Adrenal gland (tissue), 12 donors: Measurements from ENCODE around the gene TSC22D2. TPM values are rescaled to one million over a fixed set of nuclear protein-coding genes. Genes with fewer than 3 reads are reported as not detected.

Experiments
- DNase-seq, 7 donors: peaks; one replicate each; pipeline ENCODE4 v3.0.0-alpha.2; 2019 to 2020
- H3K27ac ChIP-seq, 5 donors: fragments of 200-600 bp; sonication (generic) in 4 of 5; 1 replicate in 3 of 5; 2 replicates in 2 of 5; pipeline versions ENCODE4 v1.5.1 to v1.8.0; 2016 to 2020; ENCODE audit warnings: mild to moderate bottlenecking in 1 of 5
- H3K27me3 ChIP-seq: fragments of 200-600 bp; 2 replicates; pipeline ENCODE4 v1.8.0; 2021
- H3K36me3 ChIP-seq, 2 donors: fragments of 200-600 bp; replicated peaks in 1 of 2; 1 replicate in 1 of 2; 2 replicates in 1 of 2; pipeline versions ENCODE4 v1.5.1 to v1.8.0; 2018 to 2022
- H3K4me1 ChIP-seq, 2 donors: fragments of 200-600 bp; replicated peaks in 1 of 2; 1 replicate in 1 of 2; 2 replicates in 1 of 2; pipeline versions ENCODE4 v1.5.1 to v1.8.0; 2018 to 2021
- H3K4me3 ChIP-seq, 4 donors: fragments of 200-600 bp; sonication (generic) in 3 of 4; one replicate each; pipeline ENCODE4 v1.5.1; 2016 to 2018
- H3K9me3 ChIP-seq, 3 donors: fragments of 200-600 bp; sonication (generic) in 1 of 3; replicated peaks in 1 of 3; 1 replicate in 2 of 3; 2 replicates in 1 of 3; pipeline versions ENCODE4 v1.5.1 to v1.8.0; 2016 to 2021
- POLR2A ChIP-seq, 2 donors: fragments of 450-650 bp; IDR thresholded peaks; one replicate each; pipeline ENCODE4 v1.6.1; 2017; ENCODE audit warnings: antibody characterized with exemption in 2 of 2, mild to moderate bottlenecking in 2 of 2, moderate library complexity in 1 of 2
- WGBS, 4 donors: extraction: QIAGEN DNeasy Blood & Tissue Kit in 2 of 4; methylation state at CpG; one replicate each; pipeline versions ENCODE4 v1.1.5 to v1.1.7; 2013 to 2017; 5-methylcytosine and 5-hydroxymethylcytosine counted together
- intact Hi-C, 2 donors: fragments of 100-400 bp; cut with DNase I; formaldehyde crosslinking; loops; one replicate each; pipeline versions ENCODE4 v1.14.1 to v1.15.0; 2022 to 2023
- polyA plus RNA-seq, 3 donors: library from polyadenylated mRNA; stranded (reverse); fragments of 200-250 nt in 2 of 3; fragments of 350-450 nt in 1 of 3; fragmentation: Illumina TruSeq in 1 of 3; extraction: RNeasy Lipid Tissue Mini Kit (QIAGEN cat#74804) in 1 of 3; gene quantifications; one replicate each; pipeline ENCODE4 v1.2.3, GENCODE V29; 2013 to 2014
- total RNA-seq, 9 donors: library from RNA; depleted of rRNA in 4 of 9; stranded (reverse); fragments of >200 nt in 4 of 9; fragments of 120-200 nt in 1 of 9; fragmentation: NEBNext Ultra II Directional in 1 of 9; extraction: Animal tissue kit (Norgen Biotek cat#: 25700) in 1 of 9; gene quantifications; one replicate each; pipeline versions ENCODE4 v1.1.0 to v1.2.4, GENCODE V29; 2013 to 2023
- TF ChIP-seq, protein P1 (sequence below), 6 experiments: fragments of 450-650 bp in 4 of 6; fragments of 200-600 bp in 2 of 6; sonication (generic) in 1 of 6; IDR thresholded peaks; 1 replicate in 5 of 6; 2 replicates in 1 of 6; pipeline versions ENCODE4 v1.5.1 to v1.8.0; 2016 to 2021; ENCODE audit warnings: antibody characterized with exemption in 6 of 6, mild to moderate bottlenecking in 2 of 6, moderate library complexity in 1 of 6
- donor health status: healthy with polysubstance abuse.
- donor health status: Bipolar disorder and iron deficiency.
- donor health status: DM: yes; HTN: yes; CAD: no.
- donor health status: DM: no; HTN: no; CAD: no.
- donor health status: DM: no; HTN: no; CAD: no.
- donor health status: DM: yes; HTN: yes; CAD: no.

Gene TSC22D2
- total and polyA plus RNA-seq, 12 donors, result 8.3 to 22.6 (median 17.6) TPM

DNA sequence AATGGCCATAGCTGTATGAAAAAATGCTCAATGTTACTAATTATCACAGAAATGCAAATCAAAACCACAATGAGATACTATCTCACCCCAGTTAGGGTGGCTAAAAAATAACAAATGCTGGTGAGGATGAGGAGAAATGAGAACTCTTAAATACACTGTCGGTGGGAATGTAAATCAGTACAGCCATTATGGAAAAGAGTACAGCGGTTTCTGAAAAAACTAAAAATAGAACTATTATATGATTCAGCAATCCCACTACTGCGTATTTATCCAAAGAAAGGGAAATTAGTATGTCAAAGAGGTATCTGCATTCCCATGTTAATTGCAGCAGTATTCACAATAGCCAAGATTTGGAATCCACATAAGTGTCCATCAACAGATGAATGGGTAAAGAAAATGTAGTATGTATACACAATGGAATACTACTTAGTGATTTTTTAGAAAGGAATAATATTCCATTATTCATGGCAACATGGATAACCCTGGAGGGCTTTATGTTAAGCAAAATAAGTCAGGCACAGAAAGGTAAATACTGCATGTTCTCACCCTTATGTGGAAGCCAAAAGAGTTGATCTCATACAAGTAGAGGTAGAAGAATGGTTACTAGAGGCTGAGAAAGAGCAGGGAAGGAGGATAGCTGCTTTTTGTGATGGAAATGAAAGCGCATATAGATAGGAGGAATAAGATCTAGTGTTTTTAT is 103.2 kb downstream of the TSC22D2 start:
- H3K27ac ChIP-seq, result no peak overlapping the region

DNA sequence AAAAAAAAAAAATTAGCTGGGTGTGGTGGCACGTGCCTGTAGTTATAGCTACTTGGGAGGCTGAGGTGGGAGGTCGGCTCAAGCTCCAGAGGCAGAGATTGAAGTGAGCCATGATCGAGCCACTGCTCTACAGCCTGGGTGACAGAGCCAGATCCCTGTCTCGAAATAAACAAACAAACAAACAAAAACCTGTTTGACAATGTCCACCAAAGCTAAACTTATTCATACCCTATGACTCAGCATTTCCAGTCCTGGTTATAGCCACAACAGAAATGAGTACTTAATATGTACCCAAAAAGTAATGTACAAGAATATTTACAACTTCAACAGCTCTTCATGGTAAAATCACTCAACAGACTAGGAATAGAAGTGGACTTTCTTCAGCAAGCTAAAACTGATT is 107.1 kb downstream of the TSC22D2 start:
- WGBS, 4 donors, result 89 to 95% (median 93%) methylated on average over 4 of the region's 4 CpGs
- TF ChIP-seq POLR2A (IDR thresholded peaks at IDR 0.05), result no peak
- TF ChIP-seq, protein P1, sequence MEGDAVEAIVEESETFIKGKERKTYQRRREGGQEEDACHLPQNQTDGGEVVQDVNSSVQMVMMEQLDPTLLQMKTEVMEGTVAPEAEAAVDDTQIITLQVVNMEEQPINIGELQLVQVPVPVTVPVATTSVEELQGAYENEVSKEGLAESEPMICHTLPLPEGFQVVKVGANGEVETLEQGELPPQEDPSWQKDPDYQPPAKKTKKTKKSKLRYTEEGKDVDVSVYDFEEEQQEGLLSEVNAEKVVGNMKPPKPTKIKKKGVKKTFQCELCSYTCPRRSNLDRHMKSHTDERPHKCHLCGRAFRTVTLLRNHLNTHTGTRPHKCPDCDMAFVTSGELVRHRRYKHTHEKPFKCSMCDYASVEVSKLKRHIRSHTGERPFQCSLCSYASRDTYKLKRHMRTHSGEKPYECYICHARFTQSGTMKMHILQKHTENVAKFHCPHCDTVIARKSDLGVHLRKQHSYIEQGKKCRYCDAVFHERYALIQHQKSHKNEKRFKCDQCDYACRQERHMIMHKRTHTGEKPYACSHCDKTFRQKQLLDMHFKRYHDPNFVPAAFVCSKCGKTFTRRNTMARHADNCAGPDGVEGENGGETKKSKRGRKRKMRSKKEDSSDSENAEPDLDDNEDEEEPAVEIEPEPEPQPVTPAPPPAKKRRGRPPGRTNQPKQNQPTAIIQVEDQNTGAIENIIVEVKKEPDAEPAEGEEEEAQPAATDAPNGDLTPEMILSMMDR (IDR thresholded peaks at IDR 0.05), result no peak
- intact Hi-C loops, result no loop called here

More for the DNA sequence above, 103.2 kb downstream of the TSC22D2 start:
- no peak overlapping the region for H3K4me3 ChIP-seq
- no peaks in the 10 kb centered on the region for H3K9me3 ChIP-seq
- 82 to 85% (median 84%) methylated on average over 4 of the region's 4 CpGs for WGBS, 4 donors
- no peaks in the 10 kb centered on the region for H3K4me1 ChIP-seq
- TF ChIP-seq, protein P1 (IDR thresholded peaks at IDR 0.05), result no peak
- TF ChIP-seq POLR2A (IDR thresholded peaks at IDR 0.05), result no peak
- intact Hi-C loops, result no loop called here
- H3K27me3 ChIP-seq, result no peaks in the 10 kb centered on the region
- DNase-seq, result no peak
- H3K36me3 ChIP-seq, result no peaks in the 10 kb centered on the region

More for the DNA sequence above, 107.1 kb downstream of the TSC22D2 start:
- Histone ChIP-seq H3K27me3 (no peaks in the 10 kb centered on the region), H3K4me1 (no peaks in the 10 kb centered on the region), H3K27ac (no peak overlapping the region), H3K36me3 (no peaks in the 10 kb centered on the region), H3K4me3 (no peak overlapping the region), H3K9me3 (no peaks in the 10 kb centered on the region)
- no peak for DNase-seq

Other genes with a start within 250 kb of the TSC22D2 start
- 100 to 1,000 TPM in 8 of 9 donors, 10 to 100 TPM in 1; 89.2 to 580 (median 226) TPM for gene SERP1, start 138.2 kb downstream of the TSC22D2 start, total RNA-seq
- 100 to 1,000 TPM in 1 of 3 donors, 10 to 100 TPM in 2; 47.0 to 234 (median 56.9) TPM for gene SERP1, start 138.2 kb downstream of the TSC22D2 start, polyA plus RNA-seq
- gene EIF2A, start 138.5 kb downstream of the TSC22D2 start, total RNA-seq, result 100 to 1,000 TPM in 4 of 9 donors, 10 to 100 TPM in 5; 70.0 to 178 (median 75.6) TPM
- gene EIF2A, start 138.5 kb downstream of the TSC22D2 start, polyA plus RNA-seq, result 100 to 1,000 TPM in 1 of 3 donors, 10 to 100 TPM in 2; 62.3 to 115 (median 66.8) TPM
- 100 to 1,000 TPM in 8 of 9 donors, 10 to 100 TPM in 1; 99.6 to 199 (median 155) TPM for gene SELENOT, start 195.0 kb downstream of the TSC22D2 start, total RNA-seq
- 100 to 1,000 TPM in 1 of 3 donors, 10 to 100 TPM in 2; 19.4 to 323 (median 25.6) TPM for gene SELENOT, start 195.0 kb downstream of the TSC22D2 start, polyA plus RNA-seq